ENCODE results near the gene ARRB1. TPM values are rescaled to one million over a fixed set of nuclear protein-coding genes. Genes with fewer than 3 reads are reported as not detected.

Gene ARRB1
- total and polyA plus RNA-seq, 9 of the 15 experiments (the other 6 are each of a cell fraction or from before 2014, with no cell fraction given): 6.6 to 45.4 (median 28.5) TPM

- Histone ChIP-seq H4K20me1 (replicated peaks; ENCODE audit: control insufficient read depth, insufficient read depth, low read length) (peaks cover 20% of the 10 kb centered on the region; the same call in 1 of the 2 replicates), H3K27me3 (ENCODE audit: control insufficient read depth in 2 of 2, insufficient read depth in 2 of 2, low read length in 2 of 2) (peaks cover 3 to 32% of the 10 kb centered on the region in 2 experiments; a peak in 4 of 5 replicates), H3K36me3 (ENCODE audit: control insufficient read depth, insufficient read depth, low read length) (no peaks in the 10 kb centered on the region), H2AFZ (ENCODE audit: low read depth, low read length) (no peak overlapping the region), H3K4me3 (no peak overlapping the region), H3K9me1 (ENCODE audit: control insufficient read depth, insufficient read depth, low read length) (no peaks in the 10 kb centered on the region), H3K9me3 (replicated peaks; ENCODE audit: control insufficient read depth, insufficient read depth, low read depth, low read length) (no peaks in the 10 kb centered on the region), H3K27ac (ENCODE audit: extremely low read depth, low read depth, low read length) (no peak overlapping the region), H3K4me1 (replicated peaks in 1 of 2; ENCODE audit: control insufficient read depth in 2 of 2, insufficient read depth in 2 of 2, low read length in 2 of 2) (peaks cover 0 to 9% of the 10 kb centered on the region in 2 experiments; a peak in 3 of 5 replicates), H3K9ac (ENCODE audit: insufficient read depth in 1 of 2, low read depth in 2 of 2, low read length in 2 of 2) (no peak overlapping the region), H3K4me2 (ENCODE audit: insufficient read depth, low read length) (no peak overlapping the region), H3K79me2 (ENCODE audit: control insufficient read depth, insufficient read depth, low read length) (no peaks in the 10 kb centered on the region)
- 5% methylated on average over 8 of the region's 8 CpGs for WGBS (ENCODE audit: insufficient coverage, low coverage, missing lambda C conversion rate)
- DNase-seq (ENCODE audit: extremely low read depth in 1 of 4, low spot score in 3 of 4): no peak
- in situ Hi-C loops (cut with MboI): no loop called here
- BruUV-seq (replicated peaks): no TSS peak
- ATAC-seq: no peak
- POLR2A ChIA-PET: no interaction called here
- no peak for FAIRE-seq
- TF ChIP-seq ARID4B (CRISPR knock-in tag; IDR thresholded peaks at IDR 0.05): no peak
- no peak for TF ChIP-seq BRD9 (IDR thresholded peaks at IDR 0.05; ENCODE audit: low read depth, partially characterized antibody)
- no peak for TF ChIP-seq ZNF445 (CRISPR knock-in tag; IDR thresholded peaks at IDR 0.05; ENCODE audit: low read depth)
- TF ChIP-seq TAL1 (IDR thresholded peaks at IDR 0.05): no peak
- TF ChIP-seq TGIF2 (CRISPR knock-in tag; IDR thresholded peaks at IDR 0.05): no peak
- no peak for TF ChIP-seq U2AF1 (optimal IDR thresholded peaks at IDR 0.05; ENCODE audit: low read depth, low read length)
- no peak for TF ChIP-seq KDM2B (CRISPR knock-in tag; IDR thresholded peaks at IDR 0.05)
- TF ChIP-seq E2F1 (CRISPR knock-in tag; IDR thresholded peaks at IDR 0.05): no peak
- no peak for TF ChIP-seq GATAD2B (IDR thresholded peaks at IDR 0.05; ENCODE audit: borderline replicate concordance)
- TF ChIP-seq CLOCK (CRISPR knock-in tag; IDR thresholded peaks at IDR 0.05; ENCODE audit: borderline replicate concordance): no peak
- TF ChIP-seq ZNF24 (IDR thresholded peaks at IDR 0.05): no peak
- intact Hi-C loops (cut with micrococcal nuclease): no loop called here
- CTCF ChIA-PET (ENCODE audit: low intra/inter-chr PET ratio): no interaction called here
Measured at GRCh38 chr11:75236062-75236461, 115.4 kb downstream of the ARRB1 start.
